Progenitor cell of endocrine pancreas (in vitro differentiated cells): ENCODE measurements around the gene TACR1. TPM values are rescaled to one million over a fixed set of nuclear protein-coding genes. Genes with fewer than 3 reads are reported as not detected.

ENCODE experiments used
- DNase-seq: peaks from one replicate; pipeline ENCODE4 v3.0.0; 2021; ENCODE audit warnings: low spot score; ENCODE audit not compliant: unreplicated experiment
- H3K27ac Mint-ChIP-seq: 2 replicates; pipeline ENCODE4 v1.8.0; 2021; ENCODE audit warnings: mild to moderate bottlenecking, moderate library complexity, mixed read lengths
- H3K27me3 Mint-ChIP-seq: 2 replicates; pipeline ENCODE4 v1.8.0; 2021; ENCODE audit warnings: mixed read lengths
- H3K36me3 Mint-ChIP-seq: 2 replicates; pipeline ENCODE4 v1.8.0; 2022; ENCODE audit warnings: mixed read lengths; ENCODE audit not compliant: insufficient read depth
- H3K4me1 Mint-ChIP-seq: 2 replicates; pipeline ENCODE4 v1.8.0; 2021; ENCODE audit warnings: low read depth, mixed read lengths
- H3K4me3 Mint-ChIP-seq: 2 replicates; pipeline ENCODE4 v1.8.0; 2021; ENCODE audit warnings: low read depth, mild to moderate bottlenecking, moderate library complexity, mixed read lengths
- H3K9me3 Mint-ChIP-seq: 2 replicates; pipeline ENCODE4 v1.8.0; 2021; ENCODE audit warnings: low read depth, mixed read lengths
- total RNA-seq: library from RNA; stranded (reverse); gene quantifications from 2 replicates; pipeline ENCODE4 v1.2.1, GENCODE V29; 2021
- TF ChIP-seq, protein P1 (sequence below): fragments of 200-600 bp; sonication (generic); IDR thresholded peaks from one replicate; pipeline ENCODE4 v1.5.0; 2021; ENCODE audit warnings: antibody characterized with exemption, mild to moderate bottlenecking; ENCODE audit not compliant: unreplicated experiment

Gene TACR1
- total RNA-seq, 1 donor from 2014 or later = 0.55 TPM

DNA sequence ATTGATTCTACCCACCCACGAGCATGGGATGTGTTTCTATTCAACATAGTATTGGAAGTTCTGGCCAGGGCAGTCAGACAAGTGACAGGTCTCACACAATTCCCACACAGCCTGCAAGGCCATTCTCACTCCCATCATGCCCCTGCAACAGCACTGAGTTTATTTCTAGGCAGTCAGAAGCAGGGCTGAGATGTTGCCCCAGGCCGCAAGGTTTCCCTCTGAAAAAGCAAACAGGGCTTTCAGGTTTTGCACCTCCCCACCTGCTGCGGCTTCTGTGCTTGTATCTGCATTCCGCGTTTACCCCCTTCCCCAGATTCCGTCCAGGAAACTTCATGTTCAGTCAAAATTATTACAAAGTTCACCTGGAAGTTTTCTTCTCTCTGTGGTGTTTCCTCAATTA is 9.4 kb upstream of the TACR1 start:
- Mint-ChIP-seq H3K4me1 (no peaks in the 10 kb centered on the region), H3K27ac (no peak overlapping the region), H3K36me3 (no peaks in the 10 kb centered on the region), H3K4me3 (no peak overlapping the region), H3K9me3 (no peaks in the 10 kb centered on the region), H3K27me3 (peaks cover 37% of the 10 kb centered on the region)
- no peak for DNase-seq
- TF ChIP-seq, protein P1, sequence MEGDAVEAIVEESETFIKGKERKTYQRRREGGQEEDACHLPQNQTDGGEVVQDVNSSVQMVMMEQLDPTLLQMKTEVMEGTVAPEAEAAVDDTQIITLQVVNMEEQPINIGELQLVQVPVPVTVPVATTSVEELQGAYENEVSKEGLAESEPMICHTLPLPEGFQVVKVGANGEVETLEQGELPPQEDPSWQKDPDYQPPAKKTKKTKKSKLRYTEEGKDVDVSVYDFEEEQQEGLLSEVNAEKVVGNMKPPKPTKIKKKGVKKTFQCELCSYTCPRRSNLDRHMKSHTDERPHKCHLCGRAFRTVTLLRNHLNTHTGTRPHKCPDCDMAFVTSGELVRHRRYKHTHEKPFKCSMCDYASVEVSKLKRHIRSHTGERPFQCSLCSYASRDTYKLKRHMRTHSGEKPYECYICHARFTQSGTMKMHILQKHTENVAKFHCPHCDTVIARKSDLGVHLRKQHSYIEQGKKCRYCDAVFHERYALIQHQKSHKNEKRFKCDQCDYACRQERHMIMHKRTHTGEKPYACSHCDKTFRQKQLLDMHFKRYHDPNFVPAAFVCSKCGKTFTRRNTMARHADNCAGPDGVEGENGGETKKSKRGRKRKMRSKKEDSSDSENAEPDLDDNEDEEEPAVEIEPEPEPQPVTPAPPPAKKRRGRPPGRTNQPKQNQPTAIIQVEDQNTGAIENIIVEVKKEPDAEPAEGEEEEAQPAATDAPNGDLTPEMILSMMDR = no peak

DNA sequence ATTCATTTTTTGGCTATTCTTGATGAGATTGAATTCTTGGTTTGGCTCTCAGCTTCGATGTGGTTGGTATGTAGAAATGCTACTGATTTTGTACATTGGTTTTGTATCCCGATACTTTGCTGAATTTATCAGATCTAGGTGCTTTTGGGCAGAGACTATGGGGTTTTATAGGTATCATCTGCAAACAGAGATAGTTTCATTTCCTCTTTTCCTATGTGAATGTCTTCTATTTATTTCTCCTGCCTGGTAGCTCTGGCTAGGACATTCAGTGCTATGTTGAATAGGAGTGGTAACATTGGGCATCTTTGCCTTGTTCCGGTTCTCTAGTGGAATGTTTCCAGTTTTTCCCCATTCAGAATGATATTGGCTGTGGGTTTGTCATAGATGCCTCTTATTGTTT is 5.5 kb upstream of the TACR1 start:
- Mint-ChIP-seq H3K4me3 (no peak overlapping the region), H3K9me3 (no peaks in the 10 kb centered on the region), H3K27ac (no peak overlapping the region), H3K4me1 (peaks cover 8% of the 10 kb centered on the region), H3K36me3 (no peaks in the 10 kb centered on the region), H3K27me3 (peaks cover 64% of the 10 kb centered on the region)
- TF ChIP-seq, protein P1 = no peak
- no peak for DNase-seq

DNA sequence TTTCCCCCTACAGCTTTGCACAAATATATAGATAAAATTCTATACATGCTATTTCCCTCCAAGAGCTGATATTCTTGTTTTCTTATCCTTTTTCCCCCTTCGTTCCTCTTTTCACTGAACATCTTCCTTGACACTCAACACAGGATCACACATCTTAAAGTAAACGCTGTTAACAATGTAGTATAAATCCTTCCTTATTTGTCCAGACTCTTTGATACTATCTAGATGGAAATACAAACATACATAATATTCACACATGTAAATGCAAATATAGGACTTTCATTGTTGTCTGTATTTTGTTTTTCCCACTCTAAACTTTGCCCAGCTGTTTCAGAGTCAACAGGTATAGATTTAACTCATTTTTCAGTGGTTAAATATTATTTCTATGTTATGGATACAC is 3.0 kb upstream of the TACR1 start:
- DNase-seq = no peak
- Mint-ChIP-seq H3K27me3 (peaks cover 80% of the 10 kb centered on the region), H3K4me1 (peaks cover 15% of the 10 kb centered on the region), H3K27ac (no peak overlapping the region), H3K9me3 (no peaks in the 10 kb centered on the region), H3K36me3 (no peaks in the 10 kb centered on the region), H3K4me3 (no peak overlapping the region)
- TF ChIP-seq, protein P1 = no peak

DNA sequence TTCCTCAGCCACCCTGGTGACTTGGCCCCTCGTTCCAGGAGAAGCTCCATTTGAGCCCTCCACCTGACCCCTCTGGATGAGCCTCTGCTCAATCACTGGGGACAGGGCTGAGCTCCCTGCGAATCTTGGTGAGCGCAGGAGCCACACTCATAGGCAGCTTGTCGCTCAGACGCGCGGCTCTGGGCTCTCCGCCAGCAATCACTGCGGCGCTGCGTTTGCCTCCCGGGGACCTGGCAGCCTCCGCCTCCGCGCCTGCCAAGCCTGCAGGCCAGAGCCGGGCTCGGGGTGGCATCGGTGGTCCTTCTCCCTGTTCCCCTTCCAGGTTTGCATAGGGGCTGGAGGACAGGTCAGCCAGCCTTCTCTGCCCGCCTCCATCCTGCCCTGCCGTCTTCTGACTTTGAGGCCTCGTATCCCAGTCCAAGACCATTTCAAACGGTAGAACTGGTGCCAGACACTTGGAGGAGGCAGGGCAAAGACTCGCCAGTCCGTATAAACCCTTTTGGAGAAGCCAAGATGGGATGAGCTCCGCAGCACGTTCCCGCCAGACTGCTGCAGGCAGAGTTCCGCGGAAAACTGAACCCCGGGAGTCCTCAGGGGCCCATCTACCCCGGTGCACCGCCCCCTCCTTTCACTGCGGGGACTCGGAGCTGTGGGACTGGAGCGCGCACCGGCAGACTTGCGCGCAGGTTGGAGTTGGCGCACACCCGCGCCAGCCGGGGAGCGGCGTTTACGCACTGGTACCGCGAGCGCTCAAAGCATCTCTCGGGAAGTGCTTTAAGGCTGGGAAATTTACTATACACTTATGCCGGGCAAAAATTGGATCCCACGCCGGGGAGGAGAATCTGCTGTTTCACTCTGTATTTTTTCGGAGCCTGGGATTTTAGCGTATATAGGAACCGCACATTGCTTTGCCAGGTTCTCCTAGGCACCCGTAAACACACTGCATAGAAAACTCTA is 1.1 kb upstream of the TACR1 start:
- TF ChIP-seq, protein P1 = no peak
- Mint-ChIP-seq H3K36me3 (no peaks in the 10 kb centered on the region), H3K9me3 (no peaks in the 10 kb centered on the region), H3K27me3 (peaks cover 89% of the 10 kb centered on the region), H3K4me1 (peaks cover 15% of the 10 kb centered on the region), H3K27ac (no peak overlapping the region), H3K4me3 (peak overlapping the region; percentile 71)
- DNase-seq = peak; percentile 25

DNA sequence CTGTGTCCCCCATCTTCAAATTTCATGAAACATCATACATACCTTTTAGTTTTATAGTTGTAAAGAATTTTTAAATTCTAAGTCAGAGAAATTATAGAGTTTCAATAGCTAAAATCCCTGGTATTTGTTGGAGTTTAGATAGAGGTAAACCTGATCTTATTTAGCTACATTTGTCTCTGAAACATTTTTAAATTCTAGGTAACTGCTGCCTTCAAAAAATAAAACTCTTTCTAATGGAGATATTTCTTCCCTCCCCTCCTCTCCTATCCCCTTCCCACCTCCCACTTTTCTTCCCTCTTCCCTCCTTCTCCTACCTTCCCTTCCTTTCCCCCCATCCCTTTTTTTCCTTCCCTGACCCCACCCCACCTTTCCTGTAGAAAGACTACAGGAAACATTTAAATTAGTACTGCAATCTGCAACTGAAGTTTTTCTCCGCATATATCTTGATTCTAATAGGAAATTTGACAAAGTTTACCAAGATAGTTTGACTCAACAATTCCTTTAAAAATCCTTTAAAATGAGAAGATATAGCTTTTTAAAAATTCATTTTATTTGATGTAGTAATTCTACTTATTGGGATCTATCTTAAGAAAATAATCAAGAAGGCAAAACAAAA is 4.1 kb downstream of the TACR1 start:
- no peak for DNase-seq
- H3K27ac Mint-ChIP-seq = no peak overlapping the region
- H3K4me3 Mint-ChIP-seq = no peak overlapping the region
- TF ChIP-seq, protein P1 = no peak
- H3K36me3 Mint-ChIP-seq = no peaks in the 10 kb centered on the region
- peaks cover 74% of the 10 kb centered on the region for H3K27me3 Mint-ChIP-seq
- peaks cover 8% of the 10 kb centered on the region for H3K4me1 Mint-ChIP-seq
- no peaks in the 10 kb centered on the region for H3K9me3 Mint-ChIP-seq
